ENCODE results near the gene GNAO1.

- TF ChIP-seq, protein P1, sequence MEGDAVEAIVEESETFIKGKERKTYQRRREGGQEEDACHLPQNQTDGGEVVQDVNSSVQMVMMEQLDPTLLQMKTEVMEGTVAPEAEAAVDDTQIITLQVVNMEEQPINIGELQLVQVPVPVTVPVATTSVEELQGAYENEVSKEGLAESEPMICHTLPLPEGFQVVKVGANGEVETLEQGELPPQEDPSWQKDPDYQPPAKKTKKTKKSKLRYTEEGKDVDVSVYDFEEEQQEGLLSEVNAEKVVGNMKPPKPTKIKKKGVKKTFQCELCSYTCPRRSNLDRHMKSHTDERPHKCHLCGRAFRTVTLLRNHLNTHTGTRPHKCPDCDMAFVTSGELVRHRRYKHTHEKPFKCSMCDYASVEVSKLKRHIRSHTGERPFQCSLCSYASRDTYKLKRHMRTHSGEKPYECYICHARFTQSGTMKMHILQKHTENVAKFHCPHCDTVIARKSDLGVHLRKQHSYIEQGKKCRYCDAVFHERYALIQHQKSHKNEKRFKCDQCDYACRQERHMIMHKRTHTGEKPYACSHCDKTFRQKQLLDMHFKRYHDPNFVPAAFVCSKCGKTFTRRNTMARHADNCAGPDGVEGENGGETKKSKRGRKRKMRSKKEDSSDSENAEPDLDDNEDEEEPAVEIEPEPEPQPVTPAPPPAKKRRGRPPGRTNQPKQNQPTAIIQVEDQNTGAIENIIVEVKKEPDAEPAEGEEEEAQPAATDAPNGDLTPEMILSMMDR (optimal IDR thresholded peaks at IDR 0.05 in 1 of 3, IDR thresholded peaks at IDR 0.05 in 1 of 3, conservative IDR thresholded peaks at IDR 0.05 in 1 of 3; ENCODE audit: extremely low read depth in 1 of 3, insufficient read depth in 2 of 3, low read length in 3 of 3), result no peak
- no peak for TF ChIP-seq EZH2 (IDR thresholded peaks at IDR 0.05; ENCODE audit: low read length)
Observed at GRCh38 chr16:56222474-56222997, 31.2 kb downstream of the GNAO1 start.

All from keratinocyte (primary cell).